OCI-LY7 (cell line): ENCODE measurements around the gene HDGFL3.

Experiments
- EZH2phosphoT487 ChIP-seq: fragments of 200-600 bp; sonication (generic); IDR thresholded peaks from 2 replicates; pipeline ENCODE4 v1.6.1; 2018; ENCODE audit warnings: low read depth, borderline replicate concordance, mild to moderate bottlenecking, mixed run types, antibody characterized with exemption, low read length, moderate library complexity, mixed read lengths
- TF ChIP-seq, protein P1 (sequence below): fragments of 200-600 bp; sonication (generic); conservative IDR thresholded peaks from 2 replicates; pipeline ENCODE4 v1.5.1; 2014; ENCODE audit warnings: mild to moderate bottlenecking, antibody characterized with exemption, low read length, moderate library complexity, mixed read lengths

DNA sequence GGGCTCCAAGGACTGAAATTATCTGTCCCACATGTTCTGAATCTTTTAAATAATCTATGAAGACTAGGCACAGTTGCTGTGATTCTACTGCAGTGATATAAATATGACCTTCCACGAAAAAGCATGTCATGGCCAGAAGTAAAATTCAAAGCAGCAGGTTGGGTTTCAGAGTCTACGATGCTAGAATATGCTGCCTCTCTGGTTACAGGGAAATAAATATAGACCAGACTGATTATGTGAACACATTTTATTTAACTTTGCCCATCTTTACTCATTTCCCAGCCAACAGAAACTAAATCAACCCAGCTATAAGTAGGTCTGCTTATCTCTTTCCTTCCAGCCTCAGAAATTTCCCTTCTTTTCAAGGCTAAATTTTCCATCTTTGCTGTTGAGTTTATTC lies 120.0 kb downstream of the HDGFL3 start:
- TF ChIP-seq, protein P1, sequence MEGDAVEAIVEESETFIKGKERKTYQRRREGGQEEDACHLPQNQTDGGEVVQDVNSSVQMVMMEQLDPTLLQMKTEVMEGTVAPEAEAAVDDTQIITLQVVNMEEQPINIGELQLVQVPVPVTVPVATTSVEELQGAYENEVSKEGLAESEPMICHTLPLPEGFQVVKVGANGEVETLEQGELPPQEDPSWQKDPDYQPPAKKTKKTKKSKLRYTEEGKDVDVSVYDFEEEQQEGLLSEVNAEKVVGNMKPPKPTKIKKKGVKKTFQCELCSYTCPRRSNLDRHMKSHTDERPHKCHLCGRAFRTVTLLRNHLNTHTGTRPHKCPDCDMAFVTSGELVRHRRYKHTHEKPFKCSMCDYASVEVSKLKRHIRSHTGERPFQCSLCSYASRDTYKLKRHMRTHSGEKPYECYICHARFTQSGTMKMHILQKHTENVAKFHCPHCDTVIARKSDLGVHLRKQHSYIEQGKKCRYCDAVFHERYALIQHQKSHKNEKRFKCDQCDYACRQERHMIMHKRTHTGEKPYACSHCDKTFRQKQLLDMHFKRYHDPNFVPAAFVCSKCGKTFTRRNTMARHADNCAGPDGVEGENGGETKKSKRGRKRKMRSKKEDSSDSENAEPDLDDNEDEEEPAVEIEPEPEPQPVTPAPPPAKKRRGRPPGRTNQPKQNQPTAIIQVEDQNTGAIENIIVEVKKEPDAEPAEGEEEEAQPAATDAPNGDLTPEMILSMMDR: no peak
- no peak for TF ChIP-seq EZH2phosphoT487
